GM19395 (cell line): ENCODE data around the gene LARP6.

Experiments
- ATAC-seq: cut with Tn5 transposase; IDR thresholded peaks from one replicate; pipeline ENCODE4 v1.9.1; 2021; ENCODE audit warnings: mild to moderate bottlenecking, moderate library complexity; ENCODE audit not compliant: unreplicated experiment

Gene LARP6

GRCh38 chr15:70796516-70797310, 57.2 kb downstream of the LARP6 start:
- no peak for ATAC-seq

- no peak for ATAC-seq
Measured at GRCh38 chr15:70795311-70795665, 58.7 kb downstream of the LARP6 start.

- ATAC-seq: no peak
Measured at GRCh38 chr15:70794596-70795310, 59.2 kb downstream of the LARP6 start.

GRCh38 chr15:70793694-70794093, 60.3 kb downstream of the LARP6 start:
- ATAC-seq: no peak

GRCh38 chr15:70792171-70792573, 61.8 kb downstream of the LARP6 start:
- no peak for ATAC-seq

GRCh38 chr15:70791259-70791658, 62.7 kb downstream of the LARP6 start:
- ATAC-seq: no peak

GRCh38 chr15:70789213-70789612, 64.7 kb downstream of the LARP6 start:
- no peak for ATAC-seq

GRCh38 chr15:70788114-70789049, 65.6 kb downstream of the LARP6 start:
- ATAC-seq: no peak

GRCh38 chr15:70786996-70787395, 67.0 kb downstream of the LARP6 start:
- no peak for ATAC-seq

GRCh38 chr15:70783610-70784022, 70.3 kb downstream of the LARP6 start:
- no peak for ATAC-seq

GRCh38 chr15:70783041-70783440, 70.9 kb downstream of the LARP6 start:
- ATAC-seq: no peak

- no peak for ATAC-seq
Measured at GRCh38 chr15:70781236-70781635, 72.7 kb downstream of the LARP6 start.
